IMR-90 (cell line): ENCODE results near the gene SPPL3. TPM values are rescaled to one million over a fixed set of nuclear protein-coding genes. Genes with fewer than 3 reads are reported as not detected.

ENCODE experiments used
- ATAC-seq: fragments of 200-7000 bp; cut with Tn5 transposase; 2 replicates; pipeline ENCODE4 v1.9.1; 2020; ENCODE audit warnings: low read depth, mild to moderate bottlenecking, moderate library complexity
- BruUV-seq: library from RNA; stranded (reverse); fragments of 400-500 nt; replicated peaks from 2 replicates; lab custom pipeline; 2021; lab: Mats Ljungman, UMichigan
- CTCF ChIA-PET: fragments of 300-600 bp; formaldehyde crosslinking; extraction: SDS; loops from one replicate; lab custom pipeline; 2021; ENCODE audit warnings: antibody characterized with exemption; lab: Yijun Ruan, JAX
- POLR2A ChIA-PET: fragments of 300-600 bp; sonication (Branson Sonifier 250); formaldehyde crosslinking; loops from one replicate; lab custom pipeline; 2022; ENCODE audit warnings: antibody characterized with exemption; ENCODE audit not compliant: unreplicated experiment; lab: Charles Lee
- DNase-seq: peaks from one replicate; pipeline ENCODE4 v3.0.0; 2013
- H2AFZ ChIP-seq: replicated peaks from 2 replicates; pipeline ENCODE3; 2013; ENCODE audit warnings: low read length, mild to moderate bottlenecking; ENCODE audit not compliant: poor library complexity
- H2AK5ac ChIP-seq: 2 replicates; pipeline ENCODE4 v1.6.1; 2013; ENCODE audit warnings: low read depth, low read length, inconsistent platforms
- H2AK9ac ChIP-seq: replicated peaks from 2 replicates; pipeline ENCODE3; 2013; ENCODE audit warnings: mild to moderate bottlenecking, low read depth, low read length, moderate library complexity; ENCODE audit not compliant: poor library complexity
- H2BK120ac ChIP-seq: 2 replicates; pipeline ENCODE4 v1.6.1; 2013; ENCODE audit warnings: low read depth, low read length, inconsistent platforms
- H2BK15ac ChIP-seq: 3 replicates; pipeline ENCODE4 v1.6.1; 2013; ENCODE audit warnings: low read depth, low read length, inconsistent platforms
- H2BK20ac ChIP-seq: 2 replicates; pipeline ENCODE4 v1.6.1; 2013; ENCODE audit warnings: low read depth, mild to moderate bottlenecking, inconsistent platforms, low read length, moderate library complexity
- H2BK5ac ChIP-seq: 2 replicates; pipeline ENCODE4 v1.6.1; 2013; ENCODE audit warnings: mild to moderate bottlenecking, low read depth, low read length, inconsistent platforms; ENCODE audit not compliant: poor library complexity, severe bottlenecking
- H3K14ac ChIP-seq: replicated peaks from 2 replicates; pipeline ENCODE4 v1.6.1; 2013; ENCODE audit warnings: low read depth, low read length, inconsistent platforms
- H3K18ac ChIP-seq: 2 replicates; pipeline ENCODE4 v1.6.1; 2013; ENCODE audit warnings: low read depth, low read length, control low read depth
- H3K23ac ChIP-seq: 2 replicates; pipeline ENCODE4 v1.6.1; 2013; ENCODE audit warnings: low read depth, low read length, inconsistent platforms
- H3K27ac ChIP-seq: 2 replicates; pipeline ENCODE4 v1.5.1; 2013; ENCODE audit warnings: mild to moderate bottlenecking, control low read depth, low read length; ENCODE audit not compliant: insufficient read depth
- H3K27me3 ChIP-seq: 2 replicates; pipeline ENCODE4 v1.6.1; 2013; ENCODE audit warnings: low read length; ENCODE audit not compliant: control insufficient read depth, insufficient read depth
- H3K36me3 ChIP-seq: 2 replicates; pipeline ENCODE4 v1.6.1; 2013; ENCODE audit warnings: low read length, mixed read lengths; ENCODE audit not compliant: control insufficient read depth, insufficient read depth
- H3K4ac ChIP-seq: 2 replicates; pipeline ENCODE4 v1.6.1; 2013; ENCODE audit warnings: low read depth, low read length, inconsistent platforms
- H3K4me1 ChIP-seq: 2 replicates; pipeline ENCODE4 v1.6.1; 2013; ENCODE audit warnings: low read length, mixed read lengths; ENCODE audit not compliant: control insufficient read depth, insufficient read depth
- H3K4me2 ChIP-seq: 2 replicates; pipeline ENCODE4 v1.6.1; 2013; ENCODE audit warnings: low read depth, mild to moderate bottlenecking, control low read depth, low read length, moderate library complexity
- H3K4me3 ChIP-seq: 2 replicates; pipeline ENCODE4 v1.5.1; 2013; ENCODE audit warnings: low read depth, mild to moderate bottlenecking, control low read depth, low read length, moderate library complexity; ENCODE audit not compliant: insufficient read depth
- H3K56ac ChIP-seq: 2 replicates; pipeline ENCODE4 v1.6.1; 2013; ENCODE audit warnings: low read length, inconsistent platforms; ENCODE audit not compliant: insufficient read depth; ENCODE audit errors: extremely low read depth
- H3K79me1 ChIP-seq, 2 experiments: 2 replicates each; pipeline ENCODE4 v1.6.1; 2013; ENCODE audit warnings: low read length in 2 of 2, inconsistent platforms in 1 of 2, low read depth in 1 of 2
- H3K9ac ChIP-seq: 2 replicates; pipeline ENCODE4 v1.6.1; 2013; ENCODE audit warnings: low read depth, low read length, control low read depth
- H3K9me1 ChIP-seq: 2 replicates; pipeline ENCODE4 v1.6.1; 2013; ENCODE audit warnings: low read length, inconsistent platforms; ENCODE audit not compliant: insufficient read depth
- H3K9me3 ChIP-seq: 2 replicates; pipeline ENCODE4 v1.6.1; 2013; ENCODE audit warnings: low read length; ENCODE audit not compliant: control insufficient read depth, insufficient read depth
- H4K20me1 ChIP-seq: 2 replicates; pipeline ENCODE4 v1.6.1; 2013; ENCODE audit warnings: low read length, inconsistent platforms; ENCODE audit not compliant: insufficient read depth
- H4K5ac ChIP-seq: 2 replicates; pipeline ENCODE4 v1.6.1; 2013; ENCODE audit warnings: mild to moderate bottlenecking, low read depth, low read length, control low read depth
- H4K8ac ChIP-seq, 2 experiments: 2 replicates each; pipeline ENCODE4 v1.6.1; 2013; ENCODE audit warnings: low read depth in 2 of 2, low read length in 2 of 2, control low read depth in 1 of 2, inconsistent platforms in 1 of 2
- H4K91ac ChIP-seq: 2 replicates; pipeline ENCODE4 v1.6.1; 2013; ENCODE audit warnings: low read depth, low read length, inconsistent platforms; ENCODE audit not compliant: insufficient read depth
- BHLHE40 ChIP-seq: fragments of 150-350 bp; IDR thresholded peaks from 2 replicates; pipeline ENCODE4 v1.6.1; 2016; ENCODE audit warnings: mild to moderate bottlenecking, low read depth, low read length
- CEBPB ChIP-seq: IDR thresholded peaks from 2 replicates; pipeline ENCODE4 v1.6.1; 2012; ENCODE audit warnings: low read depth, low read length, improper control_type of control experiment
- CHD1 ChIP-seq: IDR thresholded peaks from 2 replicates; pipeline ENCODE4 v1.6.1; 2012; ENCODE audit warnings: low read depth, low read length, improper control_type of control experiment
- CTCF ChIP-seq: conservative IDR thresholded peaks from 2 replicates; pipeline ENCODE4 v1.5.1; 2012; ENCODE audit warnings: mild to moderate bottlenecking, low read depth, low read length, improper control_type of control experiment
- ELK1 ChIP-seq: fragments of 150-350 bp; IDR thresholded peaks from 2 replicates; pipeline ENCODE4 v1.6.1; 2016; ENCODE audit warnings: low read depth, mild to moderate bottlenecking, low read length, moderate library complexity, borderline replicate concordance
- FOS ChIP-seq: fragments of 150-350 bp; IDR thresholded peaks from 2 replicates; pipeline ENCODE4 v1.6.1; 2016; ENCODE audit warnings: low read depth, low read length
- MAFK ChIP-seq: IDR thresholded peaks from 2 replicates; pipeline ENCODE4 v1.6.1; 2012; ENCODE audit warnings: low read depth, low read length, improper control_type of control experiment
- MAZ ChIP-seq: IDR thresholded peaks from 2 replicates; pipeline ENCODE4 v1.6.1; 2012; ENCODE audit warnings: low read depth, mild to moderate bottlenecking, low read length, improper control_type of control experiment, moderate library complexity, borderline replicate concordance
- MXI1 ChIP-seq: IDR thresholded peaks from 2 replicates; pipeline ENCODE4 v1.6.1; 2012; ENCODE audit warnings: low read depth, mild to moderate bottlenecking, low read length, moderate library complexity, borderline replicate concordance
- NFE2L2 ChIP-seq: fragments of 150-350 bp; IDR thresholded peaks from 2 replicates; pipeline ENCODE4 v1.6.1; 2016; ENCODE audit warnings: low read depth, mild to moderate bottlenecking, low read length
- POLR2A ChIP-seq: IDR thresholded peaks from 2 replicates; pipeline ENCODE4 v1.6.1; 2012; ENCODE audit warnings: mild to moderate bottlenecking, low read depth, low read length
- RAD21 ChIP-seq: IDR thresholded peaks from 2 replicates; pipeline ENCODE4 v1.6.1; 2012; ENCODE audit warnings: low read length, improper control_type of control experiment
- RCOR1 ChIP-seq: IDR thresholded peaks from 2 replicates; pipeline ENCODE4 v1.6.1; 2012; ENCODE audit warnings: mild to moderate bottlenecking, low read length, improper control_type of control experiment; ENCODE audit not compliant: insufficient replicate concordance
- RFX5 ChIP-seq: IDR thresholded peaks from 2 replicates; pipeline ENCODE4 v1.8.0; 2012; ENCODE audit warnings: low read depth, mild to moderate bottlenecking, low read length, moderate library complexity
- SMC3 ChIP-seq: fragments of 150-350 bp; IDR thresholded peaks from 2 replicates; pipeline ENCODE4 v1.6.1; 2016; ENCODE audit warnings: low read depth, mild to moderate bottlenecking, antibody characterized with exemption, low read length, moderate library complexity
- USF2 ChIP-seq: fragments of 150-350 bp; IDR thresholded peaks from 2 replicates; pipeline ENCODE4 v1.6.1; 2017; ENCODE audit warnings: mild to moderate bottlenecking, antibody characterized with exemption, low read length, low read depth
- WGBS, 2 experiments: methylation state at CpG; one replicate each; pipeline versions ENCODE4 v1.1.5 to v1.1.7; 2013; ENCODE audit warnings: missing lambda C conversion rate in 2 of 2; ENCODE audit not compliant: insufficient read length in 1 of 2; ENCODE audit errors: extremely low coverage in 2 of 2; 5-methylcytosine and 5-hydroxymethylcytosine counted together
- dilution Hi-C: fragments of 300-500 bp; cut with HindIII; formaldehyde crosslinking; loops from one replicate; pipeline ENCODE4 v1.14.3; 2018; ENCODE audit warnings: low sequenced_read_pairs; ENCODE audit not compliant: unreplicated experiment
- in situ Hi-C: fragments of 300-500 bp; cut with MboI; formaldehyde crosslinking; loops from 3 replicates; pipeline ENCODE4 v1.14.3; 2019; ENCODE audit warnings: low sequenced_read_pairs, inconsistent platforms, mixed read lengths
- intact Hi-C: fragments of 100-400 bp; cut with micrococcal nuclease; formaldehyde crosslinking; loops from 2 replicates; pipeline ENCODE4 v1.10.0; 2022
- polyA plus RNA-seq, 3 experiments: library from polyadenylated mRNA; depleted of rRNA; stranded (reverse); fragments of >200 nt; gene quantifications; 2 replicates each; pipeline ENCODE4 v1.2.3, GENCODE V29; 2012; ENCODE audit warnings: low replicate concordance in 1 of 3
- total RNA-seq: library from RNA; depleted of rRNA; stranded (reverse); fragments of >200 nt; gene quantifications from 2 replicates; pipeline ENCODE4 v1.2.3, GENCODE V29; 2012

SPPL3 gene
- total and polyA plus RNA-seq, 2 of the 4 experiments (the other 2 are of a cell fraction): 1.6 to 18.0 TPM

GRCh38 chr12:120938496-120938895, 34.3 kb upstream of the SPPL3 start:
- no peak overlapping the region for H3K56ac ChIP-seq
- no peak overlapping the region for H2BK20ac ChIP-seq
- no TSS peak for BruUV-seq
- no peak overlapping the region for H2BK5ac ChIP-seq
- intact Hi-C loops (no loop called here), dilution Hi-C loops (no loop called here), in situ Hi-C loops (no loop called here)
- ATAC-seq (no peak), DNase-seq (no peak)
- H4K5ac ChIP-seq: no peak overlapping the region
- TF ChIP-seq ELK1: no peak
- no peak for TF ChIP-seq NFE2L2
- no peak for TF ChIP-seq BHLHE40
- no peak for TF ChIP-seq MAZ
- no peak for TF ChIP-seq USF2
- no peak for TF ChIP-seq CTCF
- no peak for TF ChIP-seq CHD1
- no peak for TF ChIP-seq RAD21
- no peak for TF ChIP-seq CEBPB
- no peak for TF ChIP-seq FOS
- no peak for TF ChIP-seq MXI1
- TF ChIP-seq RFX5: no peak
- TF ChIP-seq SMC3: no peak
- TF ChIP-seq POLR2A: no peak
- no peak for TF ChIP-seq RCOR1
- no peak for TF ChIP-seq MAFK
- no peak overlapping the region for H3K18ac ChIP-seq
- H2BK120ac ChIP-seq: no peak overlapping the region
- H3K36me3 ChIP-seq: no peaks in the 10 kb centered on the region
- no peaks in the 10 kb centered on the region for H3K9me3 ChIP-seq
- no peak overlapping the region for H3K27ac ChIP-seq
- no peak overlapping the region for H4K91ac ChIP-seq
- no peak overlapping the region for H3K4me3 ChIP-seq
- H2BK15ac ChIP-seq: no peak overlapping the region
- H3K4me1 ChIP-seq: no peaks in the 10 kb centered on the region
- no CpG with 5 or more reads among the region's 3 CpGs for WGBS, 2 experiments
- no peaks in the 10 kb centered on the region for H4K20me1 ChIP-seq
- no peaks in the 10 kb centered on the region for H3K79me1 ChIP-seq
- ChIA-PET POLR2A (no interaction called here), CTCF (interaction anchor here (0.5 kb wide), 1 partner anchor 31 kb away, joined by 3 read pairs; no protein-coding TSS in a partner anchor)
- H2AK5ac ChIP-seq: no peak overlapping the region
- no peak overlapping the region for H3K4ac ChIP-seq
- no peak overlapping the region for H3K9ac ChIP-seq
- H2AFZ ChIP-seq: no peak overlapping the region
- no peak overlapping the region for H3K23ac ChIP-seq
- H3K9me1 ChIP-seq: no peaks in the 10 kb centered on the region; the same call in 1 of the 2 replicates
- H4K8ac ChIP-seq: no peak overlapping the region
- no peak overlapping the region for H2AK9ac ChIP-seq
- peaks cover 3% of the 10 kb centered on the region; the same call in 1 of the 2 replicates for H3K27me3 ChIP-seq
- no peak overlapping the region for H3K14ac ChIP-seq
- H3K4me2 ChIP-seq: no peak overlapping the region
